DND-41 (cell line): ENCODE results near the gene CASP2.

ENCODE experiments used
- EZH2 ChIP-seq: IDR thresholded peaks from 3 replicates; pipeline ENCODE4 v1.6.1; 2012; ENCODE audit warnings: borderline replicate concordance, low read depth, mild to moderate bottlenecking, moderate library complexity, low read length, inconsistent platforms; ENCODE audit not compliant: severe bottlenecking
- TF ChIP-seq, protein P1 (sequence below): IDR thresholded peaks from 2 replicates; pipeline ENCODE4 v1.5.1; 2012; ENCODE audit warnings: borderline replicate concordance, low read length, moderate library complexity, mild to moderate bottlenecking; ENCODE audit not compliant: poor library complexity, severe bottlenecking; ENCODE audit errors: extremely low read depth

DNA sequence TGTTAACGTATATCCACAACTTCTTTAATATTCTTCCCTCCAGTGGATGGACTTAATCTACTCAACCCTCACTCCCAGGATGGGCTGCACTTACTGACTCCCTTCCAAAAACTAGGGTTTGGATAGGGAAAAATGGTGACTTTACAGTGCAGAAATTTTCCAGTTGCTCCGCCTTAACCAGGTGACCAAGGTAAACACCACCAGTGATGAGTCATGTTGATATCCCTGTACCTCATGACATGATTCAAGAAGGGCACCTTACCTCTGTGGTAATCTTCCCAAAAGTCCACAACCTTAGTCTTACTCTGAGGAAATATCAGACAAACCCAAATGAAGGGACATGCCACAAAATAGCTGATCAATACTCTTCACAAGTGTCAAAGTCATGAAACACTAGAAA, 28.4 kb upstream of the CASP2 start:
- TF ChIP-seq, protein P1, sequence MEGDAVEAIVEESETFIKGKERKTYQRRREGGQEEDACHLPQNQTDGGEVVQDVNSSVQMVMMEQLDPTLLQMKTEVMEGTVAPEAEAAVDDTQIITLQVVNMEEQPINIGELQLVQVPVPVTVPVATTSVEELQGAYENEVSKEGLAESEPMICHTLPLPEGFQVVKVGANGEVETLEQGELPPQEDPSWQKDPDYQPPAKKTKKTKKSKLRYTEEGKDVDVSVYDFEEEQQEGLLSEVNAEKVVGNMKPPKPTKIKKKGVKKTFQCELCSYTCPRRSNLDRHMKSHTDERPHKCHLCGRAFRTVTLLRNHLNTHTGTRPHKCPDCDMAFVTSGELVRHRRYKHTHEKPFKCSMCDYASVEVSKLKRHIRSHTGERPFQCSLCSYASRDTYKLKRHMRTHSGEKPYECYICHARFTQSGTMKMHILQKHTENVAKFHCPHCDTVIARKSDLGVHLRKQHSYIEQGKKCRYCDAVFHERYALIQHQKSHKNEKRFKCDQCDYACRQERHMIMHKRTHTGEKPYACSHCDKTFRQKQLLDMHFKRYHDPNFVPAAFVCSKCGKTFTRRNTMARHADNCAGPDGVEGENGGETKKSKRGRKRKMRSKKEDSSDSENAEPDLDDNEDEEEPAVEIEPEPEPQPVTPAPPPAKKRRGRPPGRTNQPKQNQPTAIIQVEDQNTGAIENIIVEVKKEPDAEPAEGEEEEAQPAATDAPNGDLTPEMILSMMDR, result no peak
- no peak for TF ChIP-seq EZH2
